ENCODE measurements around the gene SLC43A3. TPM values are rescaled to one million over a fixed set of nuclear protein-coding genes. Genes with fewer than 3 reads are reported as not detected.

The SLC43A3 gene
- total RNA-seq, 1 experiment from 2014 or later, result 21.4 TPM

DNA sequence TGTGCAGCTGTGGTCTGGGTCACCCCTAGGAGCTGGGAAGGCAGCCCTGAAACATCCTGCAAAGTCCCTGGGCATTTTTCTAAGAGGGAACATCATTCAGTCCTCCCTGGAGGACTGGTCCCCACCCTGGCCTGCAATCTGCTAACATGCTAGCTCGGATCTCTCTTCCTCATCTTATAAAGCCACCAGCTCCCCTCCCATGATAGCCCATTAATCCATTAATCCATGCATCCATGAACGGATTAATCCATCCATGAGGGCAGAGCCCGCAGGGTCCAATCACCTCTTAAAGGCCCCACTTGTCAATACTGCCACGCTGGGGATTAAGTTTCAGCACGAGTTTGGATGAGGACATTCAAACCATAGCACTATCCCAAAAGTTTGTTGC is 58.1 kb downstream of the SLC43A3 start:
- Mint-ChIP-seq H3K9me3 (no peaks in the 10 kb centered on the region), H3K4me1 (peaks cover 24% of the 10 kb centered on the region in 2 experiments), H3K4me3 (no peak overlapping the region), H3K36me3 (ENCODE audit: insufficient read depth in 1 of 3, low read depth in 3 of 3) (no peaks in the 10 kb centered on the region), H3K27me3 (ENCODE audit: low read depth) (peaks cover 25% of the 10 kb centered on the region), H3K27ac (no peak overlapping the region)
- Histone ChIP-seq H3K56ac (ENCODE audit: insufficient read length, low read depth, low read length) (no peak overlapping the region), H3K27me3 (ENCODE audit: insufficient read depth, low read length) (no peaks in the 10 kb centered on the region), H3K23me2 (ENCODE audit: insufficient read length, low read depth, low read length, poor library complexity, severe bottlenecking) (no peaks in the 10 kb centered on the region), H3K27ac (ENCODE audit: insufficient read length, low read depth, low read length) (no peak overlapping the region), H3K4me1 (ENCODE audit: insufficient read depth, low read length) (peaks cover 6% of the 10 kb centered on the region), H3K9ac (ENCODE audit: extremely low read depth, insufficient read length, low read length) (no peak overlapping the region), H3K4ac (ENCODE audit: low read depth, low read length) (no peak overlapping the region), H3K9me3 (ENCODE audit: control insufficient read depth, low read depth, low read length) (no peaks in the 10 kb centered on the region), H2BK5ac (ENCODE audit: insufficient read length, low read length) (no peak overlapping the region), H4K20me1 (ENCODE audit: control insufficient read depth, insufficient read depth, insufficient read length) (no peaks in the 10 kb centered on the region), H2AFZ (ENCODE audit: low read length) (no peak overlapping the region), H3K79me1 (ENCODE audit: insufficient read depth, low read depth, low read length, poor library complexity, severe bottlenecking) (no peaks in the 10 kb centered on the region), H3K18ac (ENCODE audit: insufficient read length, low read depth, low read length) (no peak overlapping the region), H3K79me2 (ENCODE audit: insufficient read depth, low read length) (no peaks in the 10 kb centered on the region), H4K8ac (replicated peaks; ENCODE audit: insufficient read length, low read depth, low read length) (no peak overlapping the region), H4K5ac (ENCODE audit: insufficient read length, low read depth, low read length) (no peak overlapping the region), H2BK120ac (ENCODE audit: low read depth, low read length, poor library complexity, severe bottlenecking) (no peak overlapping the region), H3K14ac (ENCODE audit: insufficient read depth, low read length) (no peak overlapping the region), H3K4me2 (ENCODE audit: insufficient read depth, insufficient read length, low read length) (no peak overlapping the region), H3T11ph (ENCODE audit: low read length) (no peak overlapping the region), H2BK15ac (ENCODE audit: low read depth, low read length) (no peak overlapping the region), H4K91ac (ENCODE audit: insufficient read length, low read depth, low read length) (no peak overlapping the region), H2AK5ac (ENCODE audit: insufficient read length, low read length) (no peak overlapping the region), H2BK20ac (ENCODE audit: low read depth, low read length, poor library complexity, severe bottlenecking) (no peak overlapping the region), H3K23ac (ENCODE audit: insufficient read length, low read depth, low read length) (no peak overlapping the region), H2BK12ac (ENCODE audit: insufficient read length, low read depth, low read length) (no peak overlapping the region)
- WGBS (ENCODE audit: extremely low coverage, insufficient read length, low lambda C conversion rate), result no CpG with 5 or more reads among the region's 5 CpGs
- TF ChIP-seq CTCF (conservative IDR thresholded peaks at IDR 0.05), result no peak
- no peak for DNase-seq

Data from H9 (cell line).